HepG2 (cell line): ENCODE data around the gene CDC42EP4. TPM values are rescaled to one million over a fixed set of nuclear protein-coding genes. Genes with fewer than 3 reads are reported as not detected.

ENCODE experiments used
- ERF ChIP-seq: IDR thresholded peaks from 2 replicates; pipeline ENCODE4 v1.6.1; 2018; ENCODE audit warnings: missing biosample characterization, missing genetic modification reagents
- EZH2 ChIP-seq: conservative IDR thresholded peaks from 2 replicates; pipeline ENCODE4 v1.6.1; 2012; ENCODE audit warnings: mild to moderate bottlenecking, low read depth, low read length, moderate library complexity
- GTF2F1 ChIP-seq: fragments of 150-350 bp; IDR thresholded peaks from 2 replicates; pipeline ENCODE4 v1.6.1; 2014; ENCODE audit warnings: low read length
- HMG20B ChIP-seq: conservative IDR thresholded peaks from 2 replicates; pipeline ENCODE4 v1.6.1; 2016; ENCODE audit warnings: missing genetic modification reagents, missing compliant biosample characterization
- IKZF1 ChIP-seq: fragments of 450-650 bp; IDR thresholded peaks from 2 replicates; pipeline ENCODE4 v1.7.1; 2016
- MXD1 ChIP-seq: sonication (generic); formaldehyde crosslinking; IDR thresholded peaks from 2 replicates; pipeline ENCODE4 v1.4.0; 2020; ENCODE audit warnings: mild to moderate bottlenecking, missing genetic modification reagents
- NFYB ChIP-seq: sonication (generic); formaldehyde crosslinking; IDR thresholded peaks from 2 replicates; pipeline ENCODE4 v1.4.0; 2020; ENCODE audit warnings: missing genetic modification reagents
- RERE ChIP-seq: IDR thresholded peaks from 2 replicates; pipeline ENCODE4 v1.6.1; 2016; ENCODE audit warnings: low read depth, missing genetic modification reagents, missing compliant biosample characterization
- SMC3 ChIP-seq: IDR thresholded peaks from 2 replicates; pipeline ENCODE4 v1.6.1; 2011; ENCODE audit warnings: low read length, improper control_type of control experiment
- ZFP82 ChIP-seq: sonication (generic); formaldehyde crosslinking; IDR thresholded peaks from 2 replicates; pipeline ENCODE4 v1.5.1; 2020; ENCODE audit warnings: mild to moderate bottlenecking, missing genetic modification reagents, borderline replicate concordance
- ZNF33B ChIP-seq: sonication (generic); formaldehyde crosslinking; IDR thresholded peaks from 2 replicates; pipeline ENCODE4 v1.5.1; 2020; ENCODE audit warnings: mild to moderate bottlenecking, missing genetic modification reagents
- ZNF383 ChIP-seq: sonication (generic); formaldehyde crosslinking; IDR thresholded peaks from 2 replicates; pipeline ENCODE4 v1.4.0; 2020; ENCODE audit warnings: missing genetic modification reagents, mild to moderate bottlenecking, borderline replicate concordance
- ZNF746 ChIP-seq: sonication (generic); formaldehyde crosslinking; IDR thresholded peaks from 2 replicates; pipeline ENCODE4 v1.8.0; 2022; ENCODE audit warnings: mild to moderate bottlenecking, missing genetic modification reagents
- ZNF781 ChIP-seq: sonication (generic); formaldehyde crosslinking; IDR thresholded peaks from 2 replicates; pipeline ENCODE4 v1.5.1; 2020; ENCODE audit warnings: borderline replicate concordance, mild to moderate bottlenecking, missing genetic modification reagents; ENCODE audit errors: not compliant biosample characterization
- polyA plus RNA-seq, 8 experiments: library from polyadenylated mRNA; depleted of rRNA in 3 of 8; stranded (reverse) in 7 of 8; unstranded in 1 of 8; fragments of >200 nt; fragmentation: Illumina TruSeq in 4 of 8; extraction: Trizol in 4 of 8; gene quantifications; 2 replicates each; pipeline versions ENCODE4 v1.2.1 to v1.2.3, GENCODE V29; 2011 to 2016; ENCODE audit warnings: low read depth in 4 of 8, missing spikeins in 1 of 8, mixed read lengths in 1 of 8; ENCODE audit not compliant: insufficient read depth in 1 of 8
- total RNA-seq, 5 experiments: library from RNA; depleted of rRNA; stranded (reverse); fragments of >200 nt; fragmentation: Illumina TruSeq; extraction: Trizol; gene quantifications; 2 replicates each; pipeline ENCODE4 v1.2.3, GENCODE V29; 2016; ENCODE audit warnings: low read depth in 1 of 5
- TF ChIP-seq, protein P1 (sequence below): sonication (generic); formaldehyde crosslinking; conservative IDR thresholded peaks from 2 replicates; pipeline ENCODE4 v1.8.0; 2022; ENCODE audit warnings: missing genetic modification reagents
- TF ChIP-seq, protein P2 (sequence below): sonication (generic); formaldehyde crosslinking; IDR thresholded peaks from 2 replicates; pipeline ENCODE4 v1.4.0; 2020; ENCODE audit warnings: missing genetic modification reagents

CDC42EP4 gene
- total and polyA plus RNA-seq, 2 of the 13 experiments (the other 11 are each of a cell fraction or from before 2014, with no cell fraction given): 19.0 to 54.0 TPM

DNA sequence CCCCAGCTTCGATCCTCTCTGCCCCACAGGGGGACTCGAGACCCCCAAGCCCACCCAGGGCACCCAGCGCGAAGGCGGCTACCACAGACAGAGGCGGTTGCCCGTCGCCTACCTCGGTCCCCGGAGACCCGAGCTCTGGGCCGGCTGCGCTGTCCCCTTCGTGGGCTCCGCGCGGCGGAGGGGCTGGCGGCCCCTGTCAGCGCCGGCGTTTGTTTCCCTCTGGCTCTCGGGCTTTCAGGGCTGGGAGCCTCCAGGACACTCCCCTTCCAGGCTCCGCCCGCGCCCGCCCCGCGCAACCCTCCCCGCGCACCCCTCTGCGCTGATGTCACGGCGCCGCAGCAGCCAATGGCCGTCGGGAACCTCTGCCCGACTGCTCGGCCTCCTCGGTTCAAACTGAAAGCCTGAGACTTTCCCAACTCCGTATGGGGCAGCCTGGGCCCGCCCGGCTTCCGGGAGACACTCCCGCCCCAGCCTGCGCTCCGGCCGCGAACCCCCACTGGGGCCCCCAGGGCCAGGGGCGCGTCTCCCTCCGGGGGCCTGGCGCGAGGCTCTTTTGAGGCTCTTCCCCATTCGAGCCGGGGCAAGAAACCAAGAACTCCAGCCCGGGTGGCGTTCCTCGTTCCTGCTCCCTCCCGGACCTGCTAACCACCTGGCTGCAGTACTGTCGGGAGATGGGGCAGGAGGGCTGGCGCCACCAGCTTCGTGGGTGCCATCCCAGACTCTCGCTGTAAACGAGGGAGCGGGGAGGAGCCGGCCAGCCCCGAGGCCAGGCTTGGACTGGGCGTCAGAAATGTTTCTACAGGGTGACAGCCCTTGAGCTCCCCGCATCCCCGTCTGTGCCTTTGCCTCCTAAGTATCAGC, at the start of gene CDC42EP4 (continued):
- TF ChIP-seq RERE (CRISPR knock-in tag) (no peak), ZNF746 (CRISPR knock-in tag) (peak; percentile 90), IKZF1 (no peak), ERF (CRISPR knock-in tag) (peak; percentile 36; the same call in 1 of the 2 replicates), ZNF781 (CRISPR knock-in tag) (no peak), SMC3 (no peak), GTF2F1 (no peak), EZH2 (no peak), NFYB (CRISPR knock-in tag) (peak; percentile 85), ZNF383 (CRISPR knock-in tag) (no peak), MXD1 (CRISPR knock-in tag) (peak; percentile 60), HMG20B (CRISPR knock-in tag) (peak; percentile 15; the same call in 1 of the 2 replicates), ZFP82 (CRISPR knock-in tag) (no peak), ZNF33B (CRISPR knock-in tag) (peak; percentile 89)
- TF ChIP-seq, protein P1, sequence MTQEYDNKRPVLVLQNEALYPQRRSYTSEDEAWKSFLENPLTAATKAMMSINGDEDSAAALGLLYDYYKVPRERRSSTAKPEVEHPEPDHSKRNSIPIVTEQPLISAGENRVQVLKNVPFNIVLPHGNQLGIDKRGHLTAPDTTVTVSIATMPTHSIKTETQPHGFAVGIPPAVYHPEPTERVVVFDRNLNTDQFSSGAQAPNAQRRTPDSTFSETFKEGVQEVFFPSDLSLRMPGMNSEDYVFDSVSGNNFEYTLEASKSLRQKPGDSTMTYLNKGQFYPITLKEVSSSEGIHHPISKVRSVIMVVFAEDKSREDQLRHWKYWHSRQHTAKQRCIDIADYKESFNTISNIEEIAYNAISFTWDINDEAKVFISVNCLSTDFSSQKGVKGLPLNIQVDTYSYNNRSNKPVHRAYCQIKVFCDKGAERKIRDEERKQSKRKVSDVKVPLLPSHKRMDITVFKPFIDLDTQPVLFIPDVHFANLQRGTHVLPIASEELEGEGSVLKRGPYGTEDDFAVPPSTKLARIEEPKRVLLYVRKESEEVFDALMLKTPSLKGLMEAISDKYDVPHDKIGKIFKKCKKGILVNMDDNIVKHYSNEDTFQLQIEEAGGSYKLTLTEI (CRISPR knock-in tag): no peak
- TF ChIP-seq, protein P2, sequence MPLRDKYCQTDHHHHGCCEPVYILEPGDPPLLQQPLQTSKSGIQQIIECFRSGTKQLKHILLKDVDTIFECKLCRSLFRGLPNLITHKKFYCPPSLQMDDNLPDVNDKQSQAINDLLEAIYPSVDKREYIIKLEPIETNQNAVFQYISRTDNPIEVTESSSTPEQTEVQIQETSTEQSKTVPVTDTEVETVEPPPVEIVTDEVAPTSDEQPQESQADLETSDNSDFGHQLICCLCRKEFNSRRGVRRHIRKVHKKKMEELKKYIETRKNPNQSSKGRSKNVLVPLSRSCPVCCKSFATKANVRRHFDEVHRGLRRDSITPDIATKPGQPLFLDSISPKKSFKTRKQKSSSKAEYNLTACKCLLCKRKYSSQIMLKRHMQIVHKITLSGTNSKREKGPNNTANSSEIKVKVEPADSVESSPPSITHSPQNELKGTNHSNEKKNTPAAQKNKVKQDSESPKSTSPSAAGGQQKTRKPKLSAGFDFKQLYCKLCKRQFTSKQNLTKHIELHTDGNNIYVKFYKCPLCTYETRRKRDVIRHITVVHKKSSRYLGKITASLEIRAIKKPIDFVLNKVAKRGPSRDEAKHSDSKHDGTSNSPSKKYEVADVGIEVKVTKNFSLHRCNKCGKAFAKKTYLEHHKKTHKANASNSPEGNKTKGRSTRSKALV (CRISPR knock-in tag): 0 out of 2 replicates have a peak, but pooled peaks have one; percentile 36
